ENCODE results near the gene ZFYVE28.

DNA sequence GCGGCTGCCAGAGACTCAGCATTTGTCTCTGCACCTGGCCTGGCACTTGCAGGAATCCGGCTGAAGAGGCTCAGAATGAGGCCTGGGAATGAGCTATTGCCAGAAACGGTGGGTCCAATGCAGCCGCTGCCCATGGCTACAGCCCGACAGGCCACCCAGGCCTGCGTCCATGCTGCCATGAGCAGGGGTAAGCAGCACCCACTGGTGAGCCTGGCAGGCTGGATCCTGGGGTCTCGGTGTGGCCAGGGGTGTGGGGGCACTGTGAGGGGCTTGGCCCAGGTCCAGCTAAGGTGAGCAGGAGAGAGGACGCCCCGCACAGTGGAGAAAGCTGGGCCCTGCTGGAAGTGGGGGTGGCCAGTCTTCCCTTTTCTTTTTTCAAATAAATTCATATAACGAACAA lies 96.2 kb downstream of the ZFYVE28 start:
- TF ChIP-seq, protein P1, sequence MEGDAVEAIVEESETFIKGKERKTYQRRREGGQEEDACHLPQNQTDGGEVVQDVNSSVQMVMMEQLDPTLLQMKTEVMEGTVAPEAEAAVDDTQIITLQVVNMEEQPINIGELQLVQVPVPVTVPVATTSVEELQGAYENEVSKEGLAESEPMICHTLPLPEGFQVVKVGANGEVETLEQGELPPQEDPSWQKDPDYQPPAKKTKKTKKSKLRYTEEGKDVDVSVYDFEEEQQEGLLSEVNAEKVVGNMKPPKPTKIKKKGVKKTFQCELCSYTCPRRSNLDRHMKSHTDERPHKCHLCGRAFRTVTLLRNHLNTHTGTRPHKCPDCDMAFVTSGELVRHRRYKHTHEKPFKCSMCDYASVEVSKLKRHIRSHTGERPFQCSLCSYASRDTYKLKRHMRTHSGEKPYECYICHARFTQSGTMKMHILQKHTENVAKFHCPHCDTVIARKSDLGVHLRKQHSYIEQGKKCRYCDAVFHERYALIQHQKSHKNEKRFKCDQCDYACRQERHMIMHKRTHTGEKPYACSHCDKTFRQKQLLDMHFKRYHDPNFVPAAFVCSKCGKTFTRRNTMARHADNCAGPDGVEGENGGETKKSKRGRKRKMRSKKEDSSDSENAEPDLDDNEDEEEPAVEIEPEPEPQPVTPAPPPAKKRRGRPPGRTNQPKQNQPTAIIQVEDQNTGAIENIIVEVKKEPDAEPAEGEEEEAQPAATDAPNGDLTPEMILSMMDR (IDR thresholded peaks at IDR 0.05), result no peak
- no peak for TF ChIP-seq POLR2A (IDR thresholded peaks at IDR 0.05)
